Measurements from ENCODE around the gene BOC. TPM values are rescaled to one million over a fixed set of nuclear protein-coding genes. Genes with fewer than 3 reads are reported as not detected.

The BOC gene
- total and polyA plus RNA-seq, 2 donors (not counting 1 experiment from before 2014, with no cell fraction given) = 2.1 to 4.2 TPM

- Histone ChIP-seq H3K9me3 (ENCODE audit: control insufficient read depth, insufficient read depth, low read depth, low read length) (no peaks in the 10 kb centered on the region), H3K9ac (ENCODE audit: insufficient read depth, low read length) (no peak overlapping the region), H3K4me1 (ENCODE audit: control insufficient read depth, extremely low read depth, insufficient read depth, low read length) (no peaks in the 10 kb centered on the region), H3K4me2 (ENCODE audit: extremely low read depth, insufficient read depth, low read length) (no peak overlapping the region), H3K36me3 (ENCODE audit: control insufficient read depth, insufficient read depth, low read length) (no peaks in the 10 kb centered on the region), H3K27ac (ENCODE audit: insufficient read depth, low read length) (no peak overlapping the region), H3K27me3 (ENCODE audit: control insufficient read depth, insufficient read depth, low read length) (no peaks in the 10 kb centered on the region), H3K79me2 (ENCODE audit: control insufficient read depth, insufficient read depth, low read length) (no peaks in the 10 kb centered on the region), H2AFZ (ENCODE audit: low read length) (peak overlapping the region; percentile 44), H4K20me1 (ENCODE audit: control insufficient read depth, extremely low read depth, insufficient read depth, low read length) (no peaks in the 10 kb centered on the region), H3K4me3 (replicated peaks in 1 of 4; ENCODE audit: control extremely low read depth in 1 of 4, insufficient read depth in 1 of 4, low read depth in 3 of 4, low read length in 4 of 4) (no peak overlapping the region)
- no peak for TF ChIP-seq EZH2 (IDR thresholded peaks at IDR 0.05; ENCODE audit: low read length, missing control alignments)
- no peak for TF ChIP-seq CTCF (conservative IDR thresholded peaks at IDR 0.05 in 1 of 2, IDR thresholded peaks at IDR 0.05 in 1 of 2; ENCODE audit: low read depth in 1 of 2, low read length in 2 of 2)
- peak; percentile 73 to 80 for DNase-seq (ENCODE audit: low read depth in 2 of 2)
Measured at GRCh38 chr3:113166719-113167492, 44.5 kb upstream of the BOC start.

- no peaks in the 10 kb centered on the region for H3K36me3 ChIP-seq (ENCODE audit: control insufficient read depth, insufficient read depth, low read length)
- H3K79me2 ChIP-seq (ENCODE audit: control insufficient read depth, insufficient read depth, low read length) = no peaks in the 10 kb centered on the region
- H3K4me2 ChIP-seq (ENCODE audit: extremely low read depth, insufficient read depth, low read length) = no peak overlapping the region
- no peak overlapping the region for H3K9ac ChIP-seq (ENCODE audit: insufficient read depth, low read length)
- TF ChIP-seq EZH2 (IDR thresholded peaks at IDR 0.05; ENCODE audit: low read length, missing control alignments) (no peak), CTCF (conservative IDR thresholded peaks at IDR 0.05 in 1 of 2, IDR thresholded peaks at IDR 0.05 in 1 of 2; ENCODE audit: low read depth in 1 of 2, low read length in 2 of 2) (no peak)
- H3K4me1 ChIP-seq (ENCODE audit: control insufficient read depth, extremely low read depth, insufficient read depth, low read length) = no peaks in the 10 kb centered on the region
- no peak overlapping the region for H2AFZ ChIP-seq (ENCODE audit: low read length)
- H3K27me3 ChIP-seq (ENCODE audit: control insufficient read depth, insufficient read depth, low read length) = no peaks in the 10 kb centered on the region
- H4K20me1 ChIP-seq (ENCODE audit: control insufficient read depth, extremely low read depth, insufficient read depth, low read length) = no peaks in the 10 kb centered on the region
- H3K9me3 ChIP-seq (ENCODE audit: control insufficient read depth, insufficient read depth, low read depth, low read length) = no peaks in the 10 kb centered on the region
- H3K27ac ChIP-seq (ENCODE audit: insufficient read depth, low read length) = no peak overlapping the region
- no peak for DNase-seq (ENCODE audit: low read depth in 2 of 2)
- no peak overlapping the region for H3K4me3 ChIP-seq (replicated peaks in 1 of 4; ENCODE audit: control extremely low read depth in 1 of 4, insufficient read depth in 1 of 4, low read depth in 3 of 4, low read length in 4 of 4)
Measured at GRCh38 chr3:113167825-113168801, 43.2 kb upstream of the BOC start.

GRCh38 chr3:113169891-113170452, 41.4 kb upstream of the BOC start:
- Histone ChIP-seq H3K79me2 (ENCODE audit: control insufficient read depth, insufficient read depth, low read length) (no peaks in the 10 kb centered on the region), H3K4me1 (ENCODE audit: control insufficient read depth, extremely low read depth, insufficient read depth, low read length) (no peaks in the 10 kb centered on the region), H3K36me3 (ENCODE audit: control insufficient read depth, insufficient read depth, low read length) (no peaks in the 10 kb centered on the region), H3K9ac (ENCODE audit: insufficient read depth, low read length) (no peak overlapping the region), H3K9me3 (ENCODE audit: control insufficient read depth, insufficient read depth, low read depth, low read length) (no peaks in the 10 kb centered on the region), H3K27ac (ENCODE audit: insufficient read depth, low read length) (no peak overlapping the region), H3K4me3 (replicated peaks in 1 of 4; ENCODE audit: control extremely low read depth in 1 of 4, insufficient read depth in 1 of 4, low read depth in 3 of 4, low read length in 4 of 4) (no peak overlapping the region), H3K27me3 (ENCODE audit: control insufficient read depth, insufficient read depth, low read length) (no peaks in the 10 kb centered on the region), H3K4me2 (ENCODE audit: extremely low read depth, insufficient read depth, low read length) (no peak overlapping the region), H4K20me1 (ENCODE audit: control insufficient read depth, extremely low read depth, insufficient read depth, low read length) (no peaks in the 10 kb centered on the region), H2AFZ (ENCODE audit: low read length) (no peak overlapping the region)
- no peak for DNase-seq (ENCODE audit: low read depth in 2 of 2)
- no peak for TF ChIP-seq EZH2 (IDR thresholded peaks at IDR 0.05; ENCODE audit: low read length, missing control alignments)
- TF ChIP-seq CTCF (conservative IDR thresholded peaks at IDR 0.05 in 1 of 2, IDR thresholded peaks at IDR 0.05 in 1 of 2; ENCODE audit: low read depth in 1 of 2, low read length in 2 of 2) = no peak

Data from fibroblast of lung (primary cell).